Cardiac fibroblast (primary cell): ENCODE data around the gene DMAP1.

Experiments used
- DNase-seq, 2 donors: peaks; one replicate each; pipeline versions ENCODE4 v3.0.0 to v3.0.0-alpha.2; 2010; ENCODE audit warnings: low read depth in 2 of 2
- H3K4me3 ChIP-seq, 2 donors: replicated peaks in 1 of 2; 1 replicate in 1 of 2; 2 replicates in 1 of 2; pipeline ENCODE4 v1.5.1; 2011; ENCODE audit warnings: low read depth in 2 of 2, low read length in 2 of 2, mild to moderate bottlenecking in 2 of 2, moderate library complexity in 1 of 2
- TF ChIP-seq, protein P1 (sequence below): IDR thresholded peaks from one replicate; pipeline ENCODE4 v1.5.1; 2011; ENCODE audit warnings: low read depth, mild to moderate bottlenecking, low read length, inconsistent platforms

Gene DMAP1

GRCh38 chr1:44210595-44210994 is 2.7 kb upstream of the DMAP1 start:
- no peak overlapping the region for H3K4me3 ChIP-seq
- DNase-seq: no peak
- TF ChIP-seq, protein P1, sequence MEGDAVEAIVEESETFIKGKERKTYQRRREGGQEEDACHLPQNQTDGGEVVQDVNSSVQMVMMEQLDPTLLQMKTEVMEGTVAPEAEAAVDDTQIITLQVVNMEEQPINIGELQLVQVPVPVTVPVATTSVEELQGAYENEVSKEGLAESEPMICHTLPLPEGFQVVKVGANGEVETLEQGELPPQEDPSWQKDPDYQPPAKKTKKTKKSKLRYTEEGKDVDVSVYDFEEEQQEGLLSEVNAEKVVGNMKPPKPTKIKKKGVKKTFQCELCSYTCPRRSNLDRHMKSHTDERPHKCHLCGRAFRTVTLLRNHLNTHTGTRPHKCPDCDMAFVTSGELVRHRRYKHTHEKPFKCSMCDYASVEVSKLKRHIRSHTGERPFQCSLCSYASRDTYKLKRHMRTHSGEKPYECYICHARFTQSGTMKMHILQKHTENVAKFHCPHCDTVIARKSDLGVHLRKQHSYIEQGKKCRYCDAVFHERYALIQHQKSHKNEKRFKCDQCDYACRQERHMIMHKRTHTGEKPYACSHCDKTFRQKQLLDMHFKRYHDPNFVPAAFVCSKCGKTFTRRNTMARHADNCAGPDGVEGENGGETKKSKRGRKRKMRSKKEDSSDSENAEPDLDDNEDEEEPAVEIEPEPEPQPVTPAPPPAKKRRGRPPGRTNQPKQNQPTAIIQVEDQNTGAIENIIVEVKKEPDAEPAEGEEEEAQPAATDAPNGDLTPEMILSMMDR: no peak

GRCh38 chr1:44212355-44213221 is 683 bp upstream of the DMAP1 start:
- TF ChIP-seq, protein P1: no peak
- H3K4me3 ChIP-seq: peak overlapping the region; percentile 88 to 98
- DNase-seq: no peak

DNA sequence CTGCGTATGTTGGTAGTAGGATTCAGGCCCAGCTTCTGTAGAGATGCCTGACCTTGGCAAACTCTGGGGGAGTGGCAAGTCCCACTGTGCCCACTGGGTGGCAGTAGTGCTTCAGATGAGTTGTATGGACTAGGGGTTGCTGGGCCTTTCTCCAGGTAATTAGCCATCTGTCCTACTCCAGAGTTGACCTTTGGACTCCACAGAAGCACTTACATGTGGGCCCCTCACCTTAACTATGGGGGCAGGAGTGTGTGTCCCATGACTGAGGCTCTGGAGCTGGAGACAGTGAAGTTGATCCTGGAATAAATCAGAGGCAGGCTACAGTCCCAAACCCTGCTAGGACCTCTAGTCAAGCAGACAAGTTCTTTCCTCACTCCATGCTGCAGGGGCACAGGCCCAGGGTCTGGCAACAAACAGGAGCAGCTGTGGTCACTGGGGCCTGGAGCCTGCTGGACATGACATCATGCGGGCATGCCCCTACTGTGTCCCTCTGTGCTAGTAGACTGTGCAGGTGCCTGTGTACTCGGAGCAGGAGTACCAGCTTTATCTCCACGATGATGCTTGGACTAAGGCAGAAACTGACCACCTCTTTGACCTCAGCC is 4.6 kb downstream of the DMAP1 start:
- TF ChIP-seq, protein P1: peak; percentile 89
- no peak overlapping the region for H3K4me3 ChIP-seq
- DNase-seq: peak; percentile 74 to 76

- H3K4me3 ChIP-seq: no peak overlapping the region
- TF ChIP-seq, protein P1: no peak
- DNase-seq: no peak
Measured at GRCh38 chr1:44218503-44219300, 5.4 kb downstream of the DMAP1 start.

- DNase-seq: no peak
- TF ChIP-seq, protein P1: no peak
- no peak overlapping the region for H3K4me3 ChIP-seq
Measured at GRCh38 chr1:44219301-44219626, 6.0 kb downstream of the DMAP1 start.

GRCh38 chr1:44220001-44220751 is 6.9 kb downstream of the DMAP1 start:
- TF ChIP-seq, protein P1: peak; percentile 15
- DNase-seq: peak; percentile 35 to 74
- no peak overlapping the region for H3K4me3 ChIP-seq
